ENCODE data around the gene TCERG1L.
"Not testable (repeated sequence)": the region's sequence is repeated elsewhere in the genome, so short reads cannot be mapped to it uniquely, and the experiment has no call there.

TCERG1L gene, protein sequence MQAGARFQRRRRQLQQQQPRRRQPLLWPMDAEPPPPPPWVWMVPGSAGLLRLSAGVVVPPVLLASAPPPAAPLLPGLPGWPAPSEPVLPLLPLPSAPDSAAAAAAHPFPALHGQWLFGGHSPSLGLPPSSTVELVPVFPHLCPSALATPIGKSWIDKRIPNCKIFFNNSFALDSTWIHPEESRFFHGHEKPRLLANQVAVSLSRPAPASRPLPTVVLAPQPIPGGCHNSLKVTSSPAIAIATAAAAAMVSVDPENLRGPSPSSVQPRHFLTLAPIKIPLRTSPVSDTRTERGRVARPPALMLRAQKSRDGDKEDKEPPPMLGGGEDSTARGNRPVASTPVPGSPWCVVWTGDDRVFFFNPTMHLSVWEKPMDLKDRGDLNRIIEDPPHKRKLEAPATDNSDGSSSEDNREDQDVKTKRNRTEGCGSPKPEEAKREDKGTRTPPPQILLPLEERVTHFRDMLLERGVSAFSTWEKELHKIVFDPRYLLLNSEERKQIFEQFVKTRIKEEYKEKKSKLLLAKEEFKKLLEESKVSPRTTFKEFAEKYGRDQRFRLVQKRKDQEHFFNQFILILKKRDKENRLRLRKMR

DNA sequence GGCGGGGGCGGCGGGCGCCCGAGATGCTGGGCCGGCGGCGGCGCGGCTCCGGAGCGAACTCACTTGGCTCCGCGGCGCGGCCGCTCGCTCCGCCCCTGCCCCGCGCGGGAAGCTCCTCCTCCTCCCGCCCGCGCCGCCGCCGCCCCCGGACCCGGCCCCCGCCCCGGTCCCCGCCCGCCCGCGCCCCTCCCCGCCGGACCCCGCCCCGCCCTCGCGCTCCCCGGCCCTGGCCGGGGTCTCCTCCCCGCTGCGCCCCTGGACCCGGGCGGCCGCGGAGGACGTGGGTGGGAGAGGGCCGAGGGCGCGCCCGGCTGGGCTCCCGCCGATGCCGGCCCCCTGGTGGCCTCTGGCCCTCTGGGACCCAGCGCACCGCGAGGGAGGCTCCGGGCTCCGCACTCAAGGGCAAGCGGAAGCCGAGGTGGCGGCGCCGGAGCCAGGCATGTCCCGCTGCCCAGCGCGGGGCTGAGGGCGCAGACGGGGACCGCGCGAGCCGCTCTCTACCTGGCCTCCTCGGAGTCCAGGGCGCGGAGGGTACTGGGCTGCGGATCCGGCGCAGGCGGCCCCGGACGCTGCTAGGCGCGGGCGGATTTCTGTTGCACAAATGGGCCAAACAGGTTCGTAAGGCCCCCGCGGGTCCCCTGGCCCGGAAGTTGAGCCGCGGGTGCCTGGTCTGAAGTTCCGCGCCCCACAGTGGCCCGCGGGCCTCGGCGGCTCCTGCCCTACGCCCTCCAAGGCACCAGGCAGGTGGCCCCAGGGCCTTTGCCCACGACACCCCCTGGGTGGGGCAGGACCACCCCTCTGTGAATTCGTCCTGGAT, at the start of gene TCERG1L:
TSS of gene TCERG1L (minus strand) at position 61 of the 817 bp plus-strand sequence. CDS start 86 bp downstream, outside the sequence.
- no peak for DNase-seq (ENCODE audit: low read depth)

GRCh38 chr10:131358741-131359442, 47.4 kb upstream of the TCERG1L start:
- DNase-seq (ENCODE audit: low read depth), result no peak

DNA sequence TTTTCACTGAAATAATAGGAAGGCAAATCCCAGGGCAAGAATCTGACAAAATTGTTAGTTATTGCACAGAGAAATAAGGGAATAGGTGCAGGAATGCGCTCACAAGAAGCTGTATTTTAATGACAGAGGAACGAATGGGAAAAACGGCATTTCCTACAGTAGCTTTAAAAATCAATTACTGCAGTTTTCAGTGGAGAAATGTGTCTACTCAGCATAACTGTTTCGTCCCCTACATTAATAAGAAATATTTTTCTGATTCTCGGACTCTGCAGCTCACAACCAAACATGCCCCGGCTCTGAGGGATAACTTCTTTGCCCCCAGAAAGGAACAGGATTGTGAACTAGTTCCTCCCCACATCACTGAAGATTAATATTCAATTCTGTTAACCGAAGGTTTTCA, 44.9 kb upstream of the TCERG1L start:
- DNase-seq (ENCODE audit: low read depth), result no peak

GRCh38 chr10:131355881-131356280, 44.4 kb upstream of the TCERG1L start:
- DNase-seq (ENCODE audit: low read depth), result no peak

GRCh38 chr10:131355056-131355455, 43.5 kb upstream of the TCERG1L start:
- DNase-seq (ENCODE audit: low read depth), result no peak

- DNase-seq (ENCODE audit: low read depth), result no peak
Measured at GRCh38 chr10:131354380-131354779, 42.9 kb upstream of the TCERG1L start.

- no peak for DNase-seq (ENCODE audit: low read depth)
Measured at GRCh38 chr10:131352765-131353290, 41.3 kb upstream of the TCERG1L start.

- DNase-seq (ENCODE audit: low read depth), result no peak
Measured at GRCh38 chr10:131350660-131351059, 39.1 kb upstream of the TCERG1L start.

DNA sequence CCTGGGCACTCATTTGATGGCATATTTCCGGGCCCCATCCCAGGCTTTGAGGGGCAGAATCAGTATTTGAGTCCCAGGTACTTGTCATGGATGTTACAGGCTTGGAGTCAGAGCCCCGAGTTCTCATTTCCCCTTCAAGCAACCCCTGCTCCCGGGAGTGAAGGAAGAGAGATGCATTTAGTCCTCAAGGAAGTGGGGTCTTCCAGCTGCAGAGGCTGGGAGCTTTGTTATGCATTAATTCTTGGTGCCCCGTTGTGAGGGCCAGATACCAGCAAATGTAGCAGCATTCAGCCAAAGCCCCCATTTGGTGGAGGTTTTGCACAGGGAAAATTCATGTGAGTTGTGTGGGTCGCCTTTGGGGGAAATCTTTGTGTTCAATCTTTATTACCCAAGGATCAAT, 38.7 kb upstream of the TCERG1L start:
- no peak for DNase-seq (ENCODE audit: low read depth)

- no peak for DNase-seq (ENCODE audit: low read depth)
Measured at GRCh38 chr10:131346456-131346855, 34.9 kb upstream of the TCERG1L start.

DNA sequence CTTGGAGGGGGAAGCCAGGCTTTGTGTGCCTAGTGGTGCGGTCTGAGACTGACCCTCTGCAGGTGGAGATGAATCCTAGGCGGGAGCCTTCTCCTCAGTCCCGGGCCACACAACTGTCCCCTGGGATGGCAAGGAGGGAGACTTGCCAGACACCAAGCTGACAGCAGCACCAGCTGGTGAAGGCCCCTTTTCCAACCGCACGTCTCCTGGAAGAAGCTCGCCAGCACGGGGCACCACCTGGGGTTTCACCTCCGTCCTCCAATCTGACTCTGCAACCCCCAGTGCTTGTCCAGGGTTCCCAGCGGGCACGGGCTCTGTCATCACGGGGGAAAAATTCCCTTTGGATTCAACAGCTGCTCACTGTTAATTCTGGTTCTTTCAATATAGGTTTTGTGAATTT, 34.2 kb upstream of the TCERG1L start:
- DNase-seq (ENCODE audit: low read depth), result no peak

- no peak for DNase-seq (ENCODE audit: low read depth)
Measured at GRCh38 chr10:131344747-131345146, 33.2 kb upstream of the TCERG1L start.

DNA sequence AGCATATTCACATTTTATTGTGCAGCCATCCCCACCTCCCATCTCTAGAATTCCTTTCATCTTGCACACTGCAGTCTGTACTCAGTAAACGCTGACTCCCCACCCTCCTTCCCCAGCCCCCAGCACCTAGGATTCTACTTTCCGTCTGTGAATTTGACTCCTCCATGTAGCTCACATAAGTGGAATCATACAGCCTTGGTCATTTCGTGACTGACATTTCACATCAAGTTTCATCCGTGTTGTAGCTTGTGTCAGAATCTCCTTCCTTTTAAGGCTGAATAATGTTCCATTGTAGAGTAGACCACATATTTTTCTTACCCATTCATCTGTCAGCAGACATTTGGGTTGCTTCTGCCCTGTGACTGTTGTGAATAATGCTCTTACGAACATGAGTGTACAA, 26.2 kb upstream of the TCERG1L start:
- no peak for DNase-seq (ENCODE audit: low read depth)

DNA sequence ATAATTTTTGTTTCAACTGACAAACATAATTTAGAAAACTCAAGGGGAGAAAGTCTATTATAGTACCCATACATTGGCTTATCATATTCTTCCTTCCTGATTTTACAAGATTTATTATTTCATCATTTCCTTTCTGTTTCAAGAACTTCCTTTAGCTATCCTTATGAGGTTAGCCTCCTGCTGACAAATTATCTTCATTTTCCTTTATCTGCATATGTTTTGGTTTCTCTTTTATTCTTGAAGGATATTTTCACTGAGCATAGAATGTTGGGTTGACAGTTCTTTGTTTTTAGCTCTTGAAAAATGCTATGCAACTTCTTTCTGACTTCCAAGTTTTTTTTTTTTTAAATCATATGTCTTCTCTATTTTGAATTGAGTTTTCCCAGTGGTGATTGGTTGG, 21.3 kb upstream of the TCERG1L start:
- no peak for DNase-seq (ENCODE audit: low read depth)

DNA sequence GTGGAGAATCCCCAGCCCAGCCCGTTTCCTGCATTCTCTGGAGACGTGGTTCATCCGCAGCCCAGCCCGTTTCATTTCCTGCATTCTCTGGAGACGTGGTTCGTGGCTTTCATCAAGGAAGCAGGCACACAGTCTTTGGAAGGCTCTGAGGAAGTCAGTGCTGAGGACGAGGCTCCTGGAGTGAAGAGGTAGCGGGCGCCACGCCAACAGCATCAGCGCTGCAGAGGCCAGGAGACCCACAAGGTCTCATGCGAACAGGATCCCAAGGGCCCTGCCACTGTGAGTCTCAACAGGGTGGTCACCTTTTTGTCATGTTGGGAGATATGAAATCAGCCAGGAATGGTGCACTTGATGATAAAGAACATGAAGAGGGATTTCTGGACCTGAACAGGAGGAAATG, 12.4 kb upstream of the TCERG1L start:
- no peak for DNase-seq (ENCODE audit: low read depth)

DNA sequence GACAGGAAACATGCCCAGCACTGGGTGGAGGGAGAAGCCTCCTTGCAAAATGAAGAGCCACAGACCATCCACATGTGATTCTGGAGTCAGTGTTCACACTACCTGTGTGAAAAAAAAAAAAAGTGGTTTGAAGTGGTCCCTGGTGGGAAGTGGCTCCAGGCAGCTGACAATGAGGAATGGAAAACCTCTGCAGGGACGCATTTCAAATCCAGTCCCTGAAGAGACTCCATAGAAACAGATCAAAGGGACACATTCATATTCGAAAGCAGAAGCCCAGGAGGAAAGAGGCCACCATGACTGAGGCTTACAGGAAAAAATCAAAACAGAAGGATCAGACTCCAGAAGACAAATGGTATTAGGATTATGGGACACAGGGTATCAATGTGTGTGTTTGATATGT, 11.5 kb upstream of the TCERG1L start:
- no peak for DNase-seq (ENCODE audit: low read depth)

- DNase-seq (ENCODE audit: low read depth), result not testable (repeated sequence)
Measured at GRCh38 chr10:131322575-131322974, 11.1 kb upstream of the TCERG1L start.

GRCh38 chr10:131320860-131321604, 9.5 kb upstream of the TCERG1L start:
- DNase-seq (ENCODE audit: low read depth), result no peak

GRCh38 chr10:131318814-131319213, 7.3 kb upstream of the TCERG1L start:
- DNase-seq (ENCODE audit: low read depth), result no peak

GRCh38 chr10:131318291-131318690, 6.8 kb upstream of the TCERG1L start:
- DNase-seq (ENCODE audit: low read depth), result no peak

Data from fibroblast of the conjunctiva (primary cell).